Measurements from ENCODE around the gene NFYC. TPM values are rescaled to one million over a fixed set of nuclear protein-coding genes. Genes with fewer than 3 reads are reported as not detected.

NFYC gene
- total RNA-seq, 1 donor: 19.4 TPM

DNA sequence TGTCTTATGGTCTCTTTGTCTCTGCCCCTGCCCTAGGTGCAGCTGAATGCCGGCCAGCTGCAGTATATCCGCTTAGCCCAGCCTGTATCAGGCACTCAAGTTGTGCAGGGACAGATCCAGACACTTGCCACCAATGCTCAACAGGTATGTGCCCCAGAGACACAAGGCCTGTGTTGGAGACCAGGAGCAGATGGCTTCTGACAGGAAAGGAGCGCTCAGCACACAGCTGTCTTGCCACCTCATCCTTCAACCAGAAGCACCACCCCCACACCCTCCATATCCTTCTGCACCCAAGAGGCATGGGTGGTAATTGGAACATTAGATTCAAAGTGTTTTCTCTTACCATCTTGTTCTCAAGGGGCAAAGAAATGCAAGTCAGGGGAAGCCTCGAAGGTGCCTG, 75.1 kb downstream of the NFYC start:
- no peak overlapping the region for H3K4me3 ChIP-seq (ENCODE audit: low read length)
- no peaks in the 10 kb centered on the region for H3K27me3 ChIP-seq (ENCODE audit: insufficient read depth, low read length)
- H3K9me3 ChIP-seq (ENCODE audit: low read depth, low read length): no peaks in the 10 kb centered on the region
- peaks cover 12% of the 10 kb centered on the region for H3K4me1 ChIP-seq (ENCODE audit: insufficient read depth, low read length)

- Histone ChIP-seq H3K27me3 (ENCODE audit: insufficient read depth, low read length) (no peaks in the 10 kb centered on the region), H3K4me1 (ENCODE audit: insufficient read depth, low read length) (peaks cover 4% of the 10 kb centered on the region), H3K9me3 (ENCODE audit: low read depth, low read length) (no peaks in the 10 kb centered on the region)
Measured at GRCh38 chr1:40768146-40768990, 76.9 kb downstream of the NFYC start.

DNA sequence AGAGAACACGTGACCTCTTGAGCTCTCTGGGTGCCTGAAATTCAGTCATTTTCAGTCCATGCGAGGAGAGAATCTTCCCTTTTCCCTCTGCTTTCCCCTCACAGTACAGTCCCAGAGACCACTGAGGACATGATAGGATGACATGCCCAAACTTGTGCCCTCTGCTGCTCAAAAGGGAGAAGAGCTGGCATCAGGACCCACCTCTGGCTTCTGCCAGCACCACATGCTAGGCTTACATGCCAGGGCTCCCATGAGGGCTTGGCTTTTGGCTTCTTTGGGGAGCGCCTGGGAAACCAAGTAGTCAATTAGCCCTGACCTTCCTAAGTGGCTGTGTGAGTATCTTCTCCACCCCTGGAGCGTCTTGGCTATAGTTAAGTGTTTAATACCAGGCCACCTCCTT, 78.3 kb downstream of the NFYC start:
- Histone ChIP-seq H3K4me1 (ENCODE audit: insufficient read depth, low read length) (no peaks in the 10 kb centered on the region), H3K4me3 (ENCODE audit: low read length) (no peak overlapping the region), H3K9me3 (ENCODE audit: low read depth, low read length) (no peaks in the 10 kb centered on the region), H3K27me3 (ENCODE audit: insufficient read depth, low read length) (no peaks in the 10 kb centered on the region)

More at GRCh38 chr1:40768146-40768990, 76.9 kb downstream of the NFYC start:
- no peak overlapping the region for H3K4me3 ChIP-seq (ENCODE audit: low read length)

DNA sequence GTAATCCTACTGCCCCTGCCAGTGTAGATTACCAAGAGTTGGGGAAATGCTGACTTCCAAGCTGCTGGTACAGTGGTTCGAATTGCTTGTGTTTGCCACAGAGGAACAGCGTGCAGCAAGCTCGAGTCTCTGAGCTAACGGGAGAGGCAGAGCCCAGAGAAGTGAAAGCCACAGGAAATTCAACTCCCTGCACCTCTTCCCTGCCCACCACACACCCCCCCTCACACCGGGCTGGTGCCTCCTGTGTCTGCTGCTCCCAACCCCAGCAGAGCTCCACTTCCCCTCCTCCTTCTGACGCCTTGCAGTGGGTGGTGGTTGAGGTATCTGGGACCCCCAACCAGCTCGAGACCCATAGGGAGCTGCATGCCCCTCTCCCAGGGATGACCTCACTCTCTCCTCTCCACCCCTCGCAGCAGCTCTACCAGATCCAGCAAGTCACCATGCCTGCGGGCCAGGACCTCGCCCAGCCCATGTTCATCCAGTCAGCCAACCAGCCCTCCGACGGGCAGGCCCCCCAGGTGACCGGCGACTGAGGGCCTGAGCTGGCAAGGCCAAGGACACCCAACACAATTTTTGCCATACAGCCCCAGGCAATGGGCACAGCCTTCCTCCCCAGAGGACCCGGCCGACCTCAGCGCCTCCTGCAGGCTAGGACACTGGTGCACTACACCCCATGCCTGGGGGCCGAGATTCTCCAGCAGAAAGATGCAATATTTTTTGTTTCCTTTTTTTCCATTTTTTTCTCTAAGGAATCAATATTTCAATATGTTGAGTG, 79.0 kb downstream of the NFYC start:
- Histone ChIP-seq H3K9me3 (ENCODE audit: low read depth, low read length) (no peaks in the 10 kb centered on the region), H3K4me1 (ENCODE audit: insufficient read depth, low read length) (no peaks in the 10 kb centered on the region), H3K27me3 (ENCODE audit: insufficient read depth, low read length) (no peaks in the 10 kb centered on the region), H3K4me3 (ENCODE audit: low read length) (no peak overlapping the region)

DNA sequence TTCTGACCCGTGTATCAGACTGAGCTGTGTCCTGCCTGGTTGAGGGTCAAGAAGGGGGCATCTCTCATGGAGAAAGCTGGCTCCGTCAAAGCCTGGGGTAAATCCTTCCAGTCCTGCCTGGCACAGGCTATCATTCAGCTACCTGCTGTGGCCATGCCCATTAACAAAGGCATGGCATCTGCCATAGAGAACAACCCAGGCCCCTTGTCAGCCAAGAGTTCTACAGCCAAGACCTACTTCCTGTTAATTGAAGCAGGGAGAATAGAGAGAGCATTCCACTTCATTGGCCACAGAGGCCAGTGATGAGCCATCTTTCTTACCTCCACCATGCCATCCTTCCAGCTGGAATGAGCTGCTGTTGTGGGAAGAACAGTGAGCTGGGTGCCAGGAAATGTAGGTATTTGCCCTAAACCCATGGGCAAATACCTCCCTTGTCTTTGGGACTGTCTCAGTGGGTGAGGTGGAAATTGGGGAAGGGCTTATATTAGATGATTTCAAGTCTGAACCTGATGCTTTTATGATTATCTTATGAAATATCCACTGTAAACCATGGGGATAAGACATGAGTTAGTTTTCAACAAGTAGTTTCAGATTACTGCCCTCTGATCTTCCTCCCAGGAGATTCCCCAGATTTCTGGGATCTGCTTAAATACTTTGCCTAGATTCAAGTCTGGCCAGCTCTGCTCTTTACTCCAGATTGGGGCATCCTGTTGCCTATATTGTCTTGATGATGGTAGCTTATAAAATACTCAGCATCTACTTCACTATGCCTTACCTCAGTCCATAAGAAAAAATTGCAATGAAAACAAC, 80.8 kb downstream of the NFYC start:
- Histone ChIP-seq H3K4me1 (ENCODE audit: insufficient read depth, low read length) (no peaks in the 10 kb centered on the region), H3K27me3 (ENCODE audit: insufficient read depth, low read length) (no peaks in the 10 kb centered on the region), H3K9me3 (ENCODE audit: low read depth, low read length) (no peaks in the 10 kb centered on the region), H3K4me3 (ENCODE audit: low read length) (no peak overlapping the region)

DNA sequence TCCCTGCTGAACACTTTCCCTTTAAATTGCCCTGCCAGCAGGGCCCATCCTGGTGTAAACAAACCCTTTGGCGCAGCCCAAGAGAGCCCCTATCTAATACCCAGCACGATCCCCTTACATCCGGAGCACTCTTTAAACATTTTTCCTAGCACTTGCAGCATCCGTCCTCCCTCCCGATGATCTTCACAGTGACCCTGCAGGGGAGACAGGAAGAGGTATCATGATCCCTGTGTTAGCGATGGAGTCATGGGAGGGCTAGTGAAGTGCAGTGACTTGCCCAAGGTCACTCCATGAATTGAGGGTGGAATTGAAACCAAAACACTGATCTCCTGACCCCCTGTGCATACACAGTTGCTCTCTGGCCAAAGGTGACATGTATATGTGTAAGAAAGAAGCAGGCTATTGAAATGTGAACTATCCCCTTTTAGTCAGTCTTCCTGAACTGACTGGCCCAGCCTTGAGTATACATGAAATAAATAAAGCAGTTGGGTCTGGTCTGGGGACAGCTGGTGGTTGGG, 82.3 kb downstream of the NFYC start:
- Histone ChIP-seq H3K4me3 (ENCODE audit: low read length) (no peak overlapping the region), H3K27me3 (ENCODE audit: insufficient read depth, low read length) (no peaks in the 10 kb centered on the region), H3K9me3 (ENCODE audit: low read depth, low read length) (no peaks in the 10 kb centered on the region), H3K4me1 (ENCODE audit: insufficient read depth, low read length) (no peaks in the 10 kb centered on the region)

DNA sequence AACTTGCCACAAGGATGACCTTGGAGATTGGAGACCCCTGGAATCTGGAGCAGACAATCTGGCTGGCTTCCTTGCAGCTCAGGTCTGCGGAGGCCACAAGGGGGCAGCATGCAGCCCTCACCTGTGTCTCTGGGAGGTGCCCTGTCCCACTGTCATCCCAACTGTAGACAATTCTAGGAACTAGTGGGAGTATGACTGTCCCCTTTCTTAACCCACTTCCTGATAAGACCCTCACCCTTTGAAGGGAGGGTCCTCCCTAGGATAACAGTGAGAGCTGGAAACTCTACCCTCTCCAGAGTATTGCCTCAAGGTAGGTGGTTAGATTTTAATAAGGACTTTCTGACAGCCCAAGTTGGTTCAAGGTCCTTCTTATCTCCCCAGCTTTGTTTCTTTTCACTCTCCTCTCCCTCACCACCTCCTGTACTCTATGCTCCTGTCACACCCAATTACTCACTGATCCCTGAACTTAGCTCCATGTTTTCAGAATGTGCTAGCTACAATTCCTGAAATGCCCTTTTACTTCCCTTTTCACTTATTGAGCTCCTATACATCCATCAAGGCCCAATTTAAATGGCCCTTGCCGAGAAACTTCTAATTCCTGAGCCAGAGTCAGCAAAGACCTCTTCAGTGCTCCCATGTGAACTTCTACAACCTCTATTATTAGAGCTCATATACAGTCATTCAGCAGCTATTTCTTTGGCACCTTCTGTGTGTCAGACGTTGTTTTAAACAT, 82.9 kb downstream of the NFYC start:
- Histone ChIP-seq H3K27me3 (ENCODE audit: insufficient read depth, low read length) (no peaks in the 10 kb centered on the region), H3K9me3 (ENCODE audit: low read depth, low read length) (no peaks in the 10 kb centered on the region), H3K4me3 (ENCODE audit: low read length) (no peak overlapping the region), H3K4me1 (ENCODE audit: insufficient read depth, low read length) (no peaks in the 10 kb centered on the region)

- Histone ChIP-seq H3K27me3 (ENCODE audit: insufficient read depth, low read length) (no peaks in the 10 kb centered on the region), H3K9me3 (ENCODE audit: low read depth, low read length) (no peaks in the 10 kb centered on the region), H3K4me1 (ENCODE audit: insufficient read depth, low read length) (no peaks in the 10 kb centered on the region), H3K4me3 (ENCODE audit: low read length) (no peak overlapping the region)
Measured at GRCh38 chr1:40776236-40777072, 85.0 kb downstream of the NFYC start.

GRCh38 chr1:40777224-40777970, 85.9 kb downstream of the NFYC start:
- H3K4me1 ChIP-seq (ENCODE audit: insufficient read depth, low read length): no peaks in the 10 kb centered on the region
- H3K4me3 ChIP-seq (ENCODE audit: low read length): no peak overlapping the region
- no peaks in the 10 kb centered on the region for H3K9me3 ChIP-seq (ENCODE audit: low read depth, low read length)
- H3K27me3 ChIP-seq (ENCODE audit: insufficient read depth, low read length): peaks cover 3% of the 10 kb centered on the region

DNA sequence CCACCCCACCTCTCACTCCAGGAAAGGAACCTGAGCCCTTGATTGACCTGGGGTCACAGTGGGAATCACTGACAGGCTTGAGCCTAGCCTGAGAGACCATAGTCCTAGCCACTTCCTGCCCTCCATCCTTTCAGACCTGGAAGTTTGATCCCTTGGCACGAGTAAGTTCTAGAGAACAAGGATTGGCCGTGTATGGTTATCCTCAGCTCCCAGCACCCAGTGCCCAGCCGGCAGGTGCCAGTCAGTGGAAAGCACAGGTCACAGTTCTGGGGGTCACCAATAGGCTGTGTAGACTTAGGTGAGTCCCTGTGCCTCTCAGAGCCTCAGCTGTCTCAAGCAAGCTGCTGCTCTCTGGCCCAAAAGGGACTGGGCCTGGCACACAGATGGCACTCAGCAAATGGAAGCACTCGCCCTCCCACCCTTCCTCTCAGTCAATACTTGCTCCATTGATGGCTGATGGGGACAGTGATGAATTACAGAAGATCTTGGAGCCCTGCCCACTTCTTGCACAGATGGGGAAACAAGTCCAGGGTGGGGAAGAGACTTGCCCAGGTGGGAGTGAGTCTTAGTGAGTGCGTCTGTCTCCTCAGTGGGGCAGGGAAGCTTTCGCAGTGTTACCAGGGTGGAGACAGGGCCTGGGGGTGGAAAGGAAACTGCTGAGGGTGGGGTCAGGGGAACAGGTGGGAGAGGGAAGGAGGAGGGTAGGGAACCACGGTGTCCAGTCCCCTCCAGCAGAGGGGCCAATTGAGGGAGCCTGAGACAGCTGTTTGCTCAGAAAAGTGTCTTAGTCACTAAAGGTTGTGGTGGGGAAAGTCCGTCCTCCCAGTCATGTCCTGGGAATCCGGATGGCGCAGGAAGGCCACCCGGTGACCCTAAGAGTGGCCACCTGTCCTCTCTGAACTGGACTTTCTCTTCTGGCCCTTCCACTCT, 89.4 kb downstream of the NFYC start:
- Histone ChIP-seq H3K9me3 (ENCODE audit: low read depth, low read length) (no peaks in the 10 kb centered on the region), H3K27me3 (ENCODE audit: insufficient read depth, low read length) (peaks cover 25% of the 10 kb centered on the region), H3K4me1 (ENCODE audit: insufficient read depth, low read length) (peaks cover 4% of the 10 kb centered on the region), H3K4me3 (ENCODE audit: low read length) (no peak overlapping the region)

DNA sequence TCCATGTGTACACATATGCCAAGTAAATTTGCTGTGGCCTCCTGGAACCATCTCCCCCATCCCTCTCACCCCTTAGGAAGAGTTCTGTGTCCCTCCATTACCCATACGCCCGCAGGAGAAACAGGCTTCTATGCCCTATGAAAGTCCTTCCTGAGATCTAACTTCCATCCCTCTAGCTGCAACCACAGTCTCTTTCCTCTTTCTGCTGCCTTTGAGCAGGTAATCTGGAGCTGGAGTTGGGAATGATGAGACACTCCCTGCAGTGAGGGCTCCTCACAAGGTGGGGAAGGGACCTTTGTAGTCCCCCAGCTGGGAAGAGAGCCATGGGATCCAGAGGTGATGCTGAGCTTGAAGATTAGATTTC, 90.1 kb downstream of the NFYC start:
- Histone ChIP-seq H3K27me3 (ENCODE audit: insufficient read depth, low read length) (peaks cover 25% of the 10 kb centered on the region), H3K4me3 (ENCODE audit: low read length) (no peak overlapping the region), H3K4me1 (ENCODE audit: insufficient read depth, low read length) (peaks cover 4% of the 10 kb centered on the region), H3K9me3 (ENCODE audit: low read depth, low read length) (no peaks in the 10 kb centered on the region)

DNA sequence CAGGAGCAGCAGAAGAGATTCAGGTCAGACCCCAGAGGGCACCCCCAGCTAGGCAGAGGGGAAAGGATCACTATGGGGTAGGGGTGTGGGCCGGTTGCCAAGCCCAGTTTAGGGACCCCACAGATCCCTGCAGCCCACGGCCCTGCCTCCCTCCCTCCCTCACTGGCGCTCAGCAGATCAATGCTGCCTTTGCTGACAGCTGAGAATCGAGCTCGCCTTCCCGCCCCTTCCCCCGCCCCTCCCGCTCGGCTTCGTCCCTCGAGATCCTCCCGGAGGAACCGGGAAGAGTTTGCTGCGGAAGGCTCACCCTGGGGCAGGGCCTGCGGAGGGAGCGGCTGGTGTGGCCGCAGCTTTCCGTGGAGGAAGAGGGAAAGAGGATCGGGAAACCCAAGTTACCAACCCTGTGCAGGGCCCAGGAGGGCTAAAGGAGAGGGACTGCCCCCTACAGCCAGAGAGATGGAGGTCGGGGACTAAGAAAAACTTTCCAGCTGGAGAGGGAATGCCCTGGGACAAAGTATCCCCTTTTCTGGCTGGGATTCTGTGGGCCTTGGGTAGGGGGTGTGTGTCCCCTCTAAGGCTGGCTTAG, 91.0 kb downstream of the NFYC start:
- Histone ChIP-seq H3K9me3 (ENCODE audit: low read depth, low read length) (no peaks in the 10 kb centered on the region), H3K27me3 (ENCODE audit: insufficient read depth, low read length) (peaks cover 25% of the 10 kb centered on the region), H3K4me1 (ENCODE audit: insufficient read depth, low read length) (peaks cover 4% of the 10 kb centered on the region), H3K4me3 (ENCODE audit: low read length) (no peak overlapping the region)
